Measurements from ENCODE around the gene ZNF800. TPM values are rescaled to one million over a fixed set of nuclear protein-coding genes. Genes with fewer than 3 reads are reported as not detected.

ZNF800 gene
- polyA plus RNA-seq, 2 donors: 6.1 to 8.3 TPM

- Histone ChIP-seq H3K27me3 (ENCODE audit: control insufficient read depth in 1 of 2, insufficient read depth in 2 of 2, low read length in 2 of 2) (no peaks in the 10 kb centered on the region), H3K27ac (ENCODE audit: low read depth in 2 of 2, low read length in 1 of 2) (no peak overlapping the region), H3K9me3 (ENCODE audit: control insufficient read depth in 2 of 2, insufficient read depth in 1 of 2, low read depth in 1 of 2, low read length in 1 of 2) (no peaks in the 10 kb centered on the region), H3K4me3 (ENCODE audit: low read depth in 1 of 2, low read length in 2 of 2) (no peak overlapping the region), H3K4me1 (ENCODE audit: control insufficient read depth in 2 of 2, insufficient read depth in 2 of 2, low read length in 1 of 2) (no peaks in the 10 kb centered on the region), H3K36me3 (ENCODE audit: control insufficient read depth in 2 of 2, insufficient read depth in 2 of 2, low read length in 1 of 2) (peaks cover 3 to 7% of the 10 kb centered on the region in 2 donors)
- 86 to 89% methylated on average over 1 of the region's 1 CpG for WGBS, 2 donors
Measured at GRCh38 chr7:127359011-127359410, 33.5 kb downstream of the ZNF800 start.

DNA sequence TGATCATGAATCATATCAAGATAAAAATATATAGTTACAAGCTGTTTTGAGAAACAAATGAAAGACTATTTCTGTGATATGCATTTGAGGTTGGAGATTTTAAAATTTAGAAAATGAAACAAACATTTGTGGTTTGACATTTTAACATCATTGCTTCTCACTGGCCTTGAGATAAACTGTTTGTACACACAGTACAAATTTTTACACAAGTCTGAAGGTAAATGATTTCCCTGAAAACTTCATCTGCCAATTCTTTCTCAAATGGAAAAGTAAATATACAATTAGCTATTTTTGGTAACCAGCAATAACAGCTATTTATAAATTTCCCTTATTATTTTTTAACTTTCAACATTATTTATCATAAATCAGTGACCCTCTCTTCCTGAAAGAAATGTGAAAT, 38.6 kb downstream of the ZNF800 start:
- Histone ChIP-seq H3K9me3 (ENCODE audit: control insufficient read depth in 2 of 2, insufficient read depth in 1 of 2, low read depth in 1 of 2, low read length in 1 of 2) (no peaks in the 10 kb centered on the region), H3K36me3 (ENCODE audit: control insufficient read depth in 2 of 2, insufficient read depth in 2 of 2, low read length in 1 of 2) (peaks cover 0 to 9% of the 10 kb centered on the region in 2 donors), H3K27ac (ENCODE audit: low read depth in 2 of 2, low read length in 1 of 2) (no peak overlapping the region), H3K27me3 (ENCODE audit: control insufficient read depth in 1 of 2, insufficient read depth in 2 of 2, low read length in 2 of 2) (no peaks in the 10 kb centered on the region), H3K4me1 (ENCODE audit: control insufficient read depth in 2 of 2, insufficient read depth in 2 of 2, low read length in 1 of 2) (no peaks in the 10 kb centered on the region), H3K4me3 (ENCODE audit: low read depth in 1 of 2, low read length in 2 of 2) (no peak overlapping the region)

- peaks cover 2 to 6% of the 10 kb centered on the region in 2 donors for H3K4me1 ChIP-seq (ENCODE audit: control insufficient read depth in 2 of 2, insufficient read depth in 2 of 2, low read length in 1 of 2)
- H3K36me3 ChIP-seq (ENCODE audit: control insufficient read depth in 2 of 2, insufficient read depth in 2 of 2, low read length in 1 of 2): peaks cover 0 to 9% of the 10 kb centered on the region in 2 donors
- no peak overlapping the region for H3K4me3 ChIP-seq (ENCODE audit: low read depth in 1 of 2, low read length in 2 of 2)
- H3K9me3 ChIP-seq (ENCODE audit: control insufficient read depth in 2 of 2, insufficient read depth in 1 of 2, low read depth in 1 of 2, low read length in 1 of 2): no peaks in the 10 kb centered on the region
- no peak overlapping the region for H3K27ac ChIP-seq (ENCODE audit: low read depth in 2 of 2, low read length in 1 of 2)
- no peaks in the 10 kb centered on the region for H3K27me3 ChIP-seq (ENCODE audit: control insufficient read depth in 1 of 2, insufficient read depth in 2 of 2, low read length in 2 of 2)
- WGBS, 2 donors: 61 to 72% methylated on average over 3 of the region's 3 CpGs
Measured at GRCh38 chr7:127350586-127350985, 41.9 kb downstream of the ZNF800 start.

DNA sequence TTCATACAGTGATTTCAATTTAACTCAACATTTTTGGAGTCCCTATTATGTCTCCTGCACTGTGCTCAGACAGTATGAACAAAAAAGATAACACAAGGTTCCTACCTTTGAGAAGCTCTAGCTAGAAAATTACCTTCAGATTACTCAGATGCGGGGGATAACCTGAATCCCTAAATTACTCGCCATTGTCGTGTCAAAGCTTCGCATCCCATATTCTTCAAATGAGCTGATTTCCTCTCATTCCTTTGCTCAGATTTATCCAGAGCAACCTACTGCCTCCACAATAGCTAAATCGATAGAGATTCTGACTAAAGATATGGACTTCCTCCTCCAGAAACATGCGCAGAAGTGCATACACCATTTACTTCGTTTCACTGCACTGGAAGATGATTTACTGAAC, 42.6 kb downstream of the ZNF800 start:
- WGBS, 2 donors: 87 to 88% methylated on average over 7 of the region's 7 CpGs
- Histone ChIP-seq H3K4me1 (ENCODE audit: control insufficient read depth in 2 of 2, insufficient read depth in 2 of 2, low read length in 1 of 2) (peaks cover 2 to 6% of the 10 kb centered on the region in 2 donors), H3K27me3 (ENCODE audit: control insufficient read depth in 1 of 2, insufficient read depth in 2 of 2, low read length in 2 of 2) (no peaks in the 10 kb centered on the region), H3K4me3 (ENCODE audit: low read depth in 1 of 2, low read length in 2 of 2) (no peak overlapping the region), H3K36me3 (ENCODE audit: control insufficient read depth in 2 of 2, insufficient read depth in 2 of 2, low read length in 1 of 2) (peaks cover 0 to 11% of the 10 kb centered on the region in 2 donors), H3K27ac (ENCODE audit: low read depth in 2 of 2, low read length in 1 of 2) (no peak overlapping the region), H3K9me3 (ENCODE audit: control insufficient read depth in 2 of 2, insufficient read depth in 1 of 2, low read depth in 1 of 2, low read length in 1 of 2) (no peaks in the 10 kb centered on the region)

- H3K9me3 ChIP-seq (ENCODE audit: control insufficient read depth in 2 of 2, insufficient read depth in 1 of 2, low read depth in 1 of 2, low read length in 1 of 2): no peaks in the 10 kb centered on the region
- H3K36me3 ChIP-seq (ENCODE audit: control insufficient read depth in 2 of 2, insufficient read depth in 2 of 2, low read length in 1 of 2): peaks cover 0 to 11% of the 10 kb centered on the region in 2 donors
- H3K4me3 ChIP-seq (ENCODE audit: low read depth in 1 of 2, low read length in 2 of 2): peak overlapping the region; percentile 32 to 50
- peaks cover 2 to 6% of the 10 kb centered on the region in 2 donors for H3K4me1 ChIP-seq (ENCODE audit: control insufficient read depth in 2 of 2, insufficient read depth in 2 of 2, low read length in 1 of 2)
- no peak overlapping the region for H3K27ac ChIP-seq (ENCODE audit: low read depth in 2 of 2, low read length in 1 of 2)
- 95% methylated on average over 3 of the region's 3 CpGs for WGBS, 2 donors
- H3K27me3 ChIP-seq (ENCODE audit: control insufficient read depth in 1 of 2, insufficient read depth in 2 of 2, low read length in 2 of 2): no peaks in the 10 kb centered on the region
Measured at GRCh38 chr7:127348247-127348631, 44.3 kb downstream of the ZNF800 start.

- Histone ChIP-seq H3K4me3 (ENCODE audit: low read depth in 1 of 2, low read length in 2 of 2) (peak overlapping the region; percentile 32 to 50), H3K27ac (ENCODE audit: low read depth in 2 of 2, low read length in 1 of 2) (no peak overlapping the region), H3K27me3 (ENCODE audit: control insufficient read depth in 1 of 2, insufficient read depth in 2 of 2, low read length in 2 of 2) (no peaks in the 10 kb centered on the region), H3K9me3 (ENCODE audit: control insufficient read depth in 2 of 2, insufficient read depth in 1 of 2, low read depth in 1 of 2, low read length in 1 of 2) (no peaks in the 10 kb centered on the region), H3K4me1 (ENCODE audit: control insufficient read depth in 2 of 2, insufficient read depth in 2 of 2, low read length in 1 of 2) (peaks cover 2 to 6% of the 10 kb centered on the region in 2 donors), H3K36me3 (ENCODE audit: control insufficient read depth in 2 of 2, insufficient read depth in 2 of 2, low read length in 1 of 2) (peaks cover 0 to 10% of the 10 kb centered on the region in 2 donors)
- 3 to 5% methylated on average over 58 to 79 of the region's 79 CpGs for WGBS, 2 donors
Measured at GRCh38 chr7:127347567-127348246, 44.8 kb downstream of the ZNF800 start.

DNA sequence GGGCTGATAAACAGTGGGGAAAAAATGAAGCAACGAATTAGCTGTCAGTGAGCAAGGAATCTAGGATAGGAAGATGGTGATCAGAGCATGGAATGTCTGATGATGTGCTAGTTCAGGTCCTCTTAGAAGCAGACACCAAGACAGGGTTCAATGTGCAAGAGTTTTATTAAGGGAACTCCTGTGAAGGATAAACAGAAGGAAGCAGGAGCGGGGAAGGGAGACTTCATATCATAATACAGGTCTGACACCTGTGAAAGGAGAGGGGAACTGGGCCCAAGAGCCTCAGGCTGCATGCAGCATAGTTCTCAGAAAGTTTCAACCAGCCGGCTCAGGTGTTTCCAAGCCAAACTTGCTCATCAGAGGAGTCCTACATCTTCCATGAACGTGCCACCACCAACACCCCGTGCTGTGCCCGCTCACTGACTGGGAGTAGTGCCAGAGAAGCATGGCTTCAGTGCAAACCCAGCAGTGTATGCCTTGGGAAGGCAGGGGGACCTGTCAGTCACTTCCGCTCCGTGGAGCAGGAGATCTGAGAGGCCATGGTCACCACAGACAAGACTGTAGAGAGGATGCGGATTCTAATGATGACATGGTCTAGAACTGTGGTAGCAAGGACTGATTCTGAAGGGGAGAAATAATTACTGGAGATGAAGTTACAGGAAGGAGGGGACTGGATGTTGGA, 45.8 kb downstream of the ZNF800 start:
- 79 to 86% methylated on average over 9 of the region's 9 CpGs for WGBS, 2 donors
- H3K9me3 ChIP-seq (ENCODE audit: control insufficient read depth in 2 of 2, insufficient read depth in 1 of 2, low read depth in 1 of 2, low read length in 1 of 2): no peaks in the 10 kb centered on the region
- H3K27me3 ChIP-seq (ENCODE audit: control insufficient read depth in 1 of 2, insufficient read depth in 2 of 2, low read length in 2 of 2): no peaks in the 10 kb centered on the region
- no peak overlapping the region for H3K27ac ChIP-seq (ENCODE audit: low read depth in 2 of 2, low read length in 1 of 2)
- H3K4me1 ChIP-seq (ENCODE audit: control insufficient read depth in 2 of 2, insufficient read depth in 2 of 2, low read length in 1 of 2): peaks cover 2 to 6% of the 10 kb centered on the region in 2 donors
- no peak overlapping the region for H3K4me3 ChIP-seq (ENCODE audit: low read depth in 1 of 2, low read length in 2 of 2)
- peaks cover 0 to 6% of the 10 kb centered on the region in 2 donors for H3K36me3 ChIP-seq (ENCODE audit: control insufficient read depth in 2 of 2, insufficient read depth in 2 of 2, low read length in 1 of 2)

GRCh38 chr7:127342596-127342995, 49.9 kb downstream of the ZNF800 start:
- no peaks in the 10 kb centered on the region for H3K27me3 ChIP-seq (ENCODE audit: control insufficient read depth in 1 of 2, insufficient read depth in 2 of 2, low read length in 2 of 2)
- WGBS, 2 donors: 67 to 73% methylated on average over 1 of the region's 1 CpG
- peaks cover 0 to 6% of the 10 kb centered on the region in 2 donors for H3K4me1 ChIP-seq (ENCODE audit: control insufficient read depth in 2 of 2, insufficient read depth in 2 of 2, low read length in 1 of 2)
- no peaks in the 10 kb centered on the region for H3K9me3 ChIP-seq (ENCODE audit: control insufficient read depth in 2 of 2, insufficient read depth in 1 of 2, low read depth in 1 of 2, low read length in 1 of 2)
- no peak overlapping the region for H3K27ac ChIP-seq (ENCODE audit: low read depth in 2 of 2, low read length in 1 of 2)
- no peak overlapping the region for H3K4me3 ChIP-seq (ENCODE audit: low read depth in 1 of 2, low read length in 2 of 2)
- peaks cover 0 to 2% of the 10 kb centered on the region in 2 donors for H3K36me3 ChIP-seq (ENCODE audit: control insufficient read depth in 2 of 2, insufficient read depth in 2 of 2, low read length in 1 of 2)

DNA sequence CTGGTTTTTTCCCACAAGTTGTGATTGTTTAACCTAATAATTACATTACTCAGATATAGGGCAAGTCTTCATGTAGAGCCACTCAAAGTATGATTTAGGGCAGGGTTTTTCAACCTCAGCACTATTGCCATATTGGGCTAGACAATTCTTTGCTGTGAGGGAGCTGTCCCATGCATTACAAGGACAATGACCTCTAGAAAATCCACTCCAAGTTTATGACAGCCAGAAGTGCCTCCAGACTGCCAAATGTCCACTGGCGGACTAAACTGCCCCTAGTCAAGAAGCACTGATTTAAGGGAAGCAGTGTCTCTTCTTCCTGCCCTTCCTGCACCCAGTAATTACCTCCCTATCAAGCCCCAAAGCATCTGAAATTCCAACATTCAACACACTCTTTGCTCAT, 54.4 kb downstream of the ZNF800 start:
- no peaks in the 10 kb centered on the region for H3K36me3 ChIP-seq (ENCODE audit: control insufficient read depth in 2 of 2, insufficient read depth in 2 of 2, low read length in 1 of 2)
- WGBS, 2 donors: 86 to 89% methylated on average over 1 of the region's 1 CpG
- no peaks in the 10 kb centered on the region for H3K9me3 ChIP-seq (ENCODE audit: control insufficient read depth in 2 of 2, insufficient read depth in 1 of 2, low read depth in 1 of 2, low read length in 1 of 2)
- no peak overlapping the region for H3K27ac ChIP-seq (ENCODE audit: low read depth in 2 of 2, low read length in 1 of 2)
- no peaks in the 10 kb centered on the region for H3K4me1 ChIP-seq (ENCODE audit: control insufficient read depth in 2 of 2, insufficient read depth in 2 of 2, low read length in 1 of 2)
- no peak overlapping the region for H3K4me3 ChIP-seq (ENCODE audit: low read depth in 1 of 2, low read length in 2 of 2)
- H3K27me3 ChIP-seq (ENCODE audit: control insufficient read depth in 1 of 2, insufficient read depth in 2 of 2, low read length in 2 of 2): no peaks in the 10 kb centered on the region

GRCh38 chr7:127337581-127337980, 54.9 kb downstream of the ZNF800 start:
- 45 to 57% methylated on average over 5 of the region's 5 CpGs for WGBS, 2 donors

More at GRCh38 chr7:127337581-127337980, 54.9 kb downstream of the ZNF800 start:
- no peak overlapping the region for H3K27ac ChIP-seq (ENCODE audit: low read depth in 2 of 2, low read length in 1 of 2)
- H3K9me3 ChIP-seq (ENCODE audit: control insufficient read depth in 2 of 2, insufficient read depth in 1 of 2, low read depth in 1 of 2, low read length in 1 of 2): no peaks in the 10 kb centered on the region
- no peaks in the 10 kb centered on the region for H3K4me1 ChIP-seq (ENCODE audit: control insufficient read depth in 2 of 2, insufficient read depth in 2 of 2, low read length in 1 of 2)
- no peaks in the 10 kb centered on the region for H3K27me3 ChIP-seq (ENCODE audit: control insufficient read depth in 1 of 2, insufficient read depth in 2 of 2, low read length in 2 of 2)
- H3K36me3 ChIP-seq (ENCODE audit: control insufficient read depth in 2 of 2, insufficient read depth in 2 of 2, low read length in 1 of 2): no peaks in the 10 kb centered on the region
- H3K4me3 ChIP-seq (ENCODE audit: low read depth in 1 of 2, low read length in 2 of 2): no peak overlapping the region

All from esophagus (tissue), 2 donors.